K562 (cell line): ENCODE data around the gene KIF20A.

ENCODE experiments used
- CEBPG ChIP-seq, 3 experiments: fragments of 200-800 bp in 1 of 3; sonication (Bioruptor generic) in 1 of 3; sonication (generic) in 1 of 3; formaldehyde crosslinking in 1 of 3; IDR thresholded peaks in 2 of 3; conservative IDR thresholded peaks in 1 of 3; 2 replicates each; pipeline versions ENCODE4 v1.6.1 to v1.8.0; 2016 to 2022; ENCODE audit warnings: missing compliant biosample characterization in 2 of 3, missing genetic modification characterization in 2 of 3, mild to moderate bottlenecking in 1 of 3, missing genetic modification reagents in 1 of 3
- HMG20A ChIP-seq: fragments of 450-650 bp; formaldehyde crosslinking; conservative IDR thresholded peaks from 2 replicates; pipeline ENCODE4 v1.4.0; 2020; ENCODE audit warnings: mild to moderate bottlenecking, mixed read lengths
- MLX ChIP-seq, 2 experiments: fragments of 450-650 bp in 1 of 2; sonication (generic) in 1 of 2; formaldehyde crosslinking; conservative IDR thresholded peaks; 2 replicates each; pipeline versions ENCODE4 v1.4.0 to v1.8.1; 2020 to 2022; ENCODE audit warnings: mild to moderate bottlenecking in 1 of 2, missing genetic modification reagents in 1 of 2
- NFE2 ChIP-seq: IDR thresholded peaks from 2 replicates; pipeline ENCODE4 v1.6.1; 2014; ENCODE audit warnings: antibody characterized with exemption, low read depth
- SP1 ChIP-seq: sonication (generic); formaldehyde crosslinking; IDR thresholded peaks from 2 replicates; pipeline ENCODE4 v1.8.1; 2022; ENCODE audit warnings: mild to moderate bottlenecking, missing genetic modification reagents
- ZNF311 ChIP-seq: fragments of 250-450 bp; sonication (Bioruptor Pico); IDR thresholded peaks from 2 replicates; pipeline ENCODE4 v1.4.0; 2020; ENCODE audit warnings: mild to moderate bottlenecking, moderate library complexity
- TF ChIP-seq, protein P1 (sequence below): fragments of 450-650 bp; IDR thresholded peaks from 2 replicates; pipeline ENCODE4 v1.6.1; 2016

DNA sequence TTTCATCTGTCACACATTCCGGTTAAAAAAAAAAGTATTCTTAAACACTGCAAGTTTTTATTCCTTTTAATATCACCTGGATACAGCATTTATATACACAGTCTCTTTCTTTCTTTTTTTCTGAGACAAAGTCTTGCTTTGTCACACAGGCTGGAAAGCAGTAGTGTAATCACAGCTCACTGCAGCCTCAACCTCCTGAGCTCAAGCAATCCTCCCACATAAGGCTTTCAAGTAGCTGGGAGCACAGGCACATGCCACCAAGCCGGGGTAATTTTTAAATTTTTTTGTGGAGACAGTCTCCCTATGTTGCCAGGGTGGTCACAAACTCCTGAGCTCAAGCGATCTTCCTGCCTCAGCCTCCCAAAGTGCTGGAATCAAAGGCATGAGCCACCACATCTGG lies 13.9 kb downstream of the KIF20A start:
- TF ChIP-seq, protein P1, sequence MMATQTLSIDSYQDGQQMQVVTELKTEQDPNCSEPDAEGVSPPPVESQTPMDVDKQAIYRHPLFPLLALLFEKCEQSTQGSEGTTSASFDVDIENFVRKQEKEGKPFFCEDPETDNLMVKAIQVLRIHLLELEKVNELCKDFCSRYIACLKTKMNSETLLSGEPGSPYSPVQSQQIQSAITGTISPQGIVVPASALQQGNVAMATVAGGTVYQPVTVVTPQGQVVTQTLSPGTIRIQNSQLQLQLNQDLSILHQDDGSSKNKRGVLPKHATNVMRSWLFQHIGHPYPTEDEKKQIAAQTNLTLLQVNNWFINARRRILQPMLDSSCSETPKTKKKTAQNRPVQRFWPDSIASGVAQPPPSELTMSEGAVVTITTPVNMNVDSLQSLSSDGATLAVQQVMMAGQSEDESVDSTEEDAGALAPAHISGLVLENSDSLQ = no peak
- TF ChIP-seq ZNF311 (no peak), NFE2 (no peak), CEBPG (CRISPR knock-in tag; IDR thresholded peaks at IDR 0.05) (no peak), CEBPG (tag; conservative IDR thresholded peaks at IDR 0.05 in 1 of 2, IDR thresholded peaks at IDR 0.05 in 1 of 2) (no peak), HMG20A (no peak), MLX (CRISPR knock-in tag; conservative IDR thresholded peaks at IDR 0.05) (no peak), SP1 (CRISPR knock-in tag) (no peak)
